Measurements from ENCODE around the gene VN1R4.
"Not testable (repeated sequence)": the region's sequence is repeated elsewhere in the genome, so short reads cannot be mapped to it uniquely, and the experiment has no call there.

The VN1R4 gene

GRCh38 chr19:53267623-53268022 lies at the start of gene VN1R4:
Gene VN1R4 (minus strand): TSS chr19:53267723. CDS start chr19:53267665, 58 bp downstream.
- not testable (repeated sequence) for H3K27ac ChIP-seq; H3K79me2 ChIP-seq (ENCODE audit: insufficient read depth, low read depth); H3K36me3 ChIP-seq (ENCODE audit: insufficient read depth); H4K20me1 ChIP-seq (ENCODE audit: insufficient read depth); H3K4me3 ChIP-seq (IDR thresholded peaks at IDR 0.05; ENCODE audit: insufficient read depth, low read depth, low read length); H2AFZ ChIP-seq (ENCODE audit: low read depth); H3K4me2 ChIP-seq; H3K9ac ChIP-seq; H3K4me1 ChIP-seq (ENCODE audit: low read depth, poor library complexity, severe bottlenecking); H3K27me3 ChIP-seq (ENCODE audit: insufficient read depth, low read depth)

GRCh38 chr19:53311897-53312296 lies 44.4 kb upstream of the VN1R4 start:
- H3K4me2 ChIP-seq, result no peak overlapping the region
- no peak overlapping the region for H3K4me3 ChIP-seq (IDR thresholded peaks at IDR 0.05; ENCODE audit: insufficient read depth, low read depth, low read length)

GRCh38 chr19:53311044-53311443 lies 43.5 kb upstream of the VN1R4 start:
- no peaks in the 10 kb centered on the region; the same call in 1 of the 2 replicates for H3K27me3 ChIP-seq (ENCODE audit: insufficient read depth, low read depth)
- H3K4me3 ChIP-seq (IDR thresholded peaks at IDR 0.05; ENCODE audit: insufficient read depth, low read depth, low read length), result no peak overlapping the region
- H3K9ac ChIP-seq, result no peak overlapping the region
- H3K79me2 ChIP-seq (ENCODE audit: insufficient read depth, low read depth), result no peaks in the 10 kb centered on the region
- TF ChIP-seq CTCF (conservative IDR thresholded peaks at IDR 0.05; ENCODE audit: low read depth, low read length), result no peak
- no peaks in the 10 kb centered on the region for H3K36me3 ChIP-seq (ENCODE audit: insufficient read depth)
- H3K27ac ChIP-seq, result no peak overlapping the region
- no peaks in the 10 kb centered on the region for H3K4me1 ChIP-seq (ENCODE audit: low read depth, poor library complexity, severe bottlenecking)
- no peak overlapping the region for H2AFZ ChIP-seq (ENCODE audit: low read depth)
- no peaks in the 10 kb centered on the region for H4K20me1 ChIP-seq (ENCODE audit: insufficient read depth)
- H3K4me2 ChIP-seq, result no peak overlapping the region

More at GRCh38 chr19:53311897-53312296, 44.4 kb upstream of the VN1R4 start:
- Histone ChIP-seq H3K27ac (no peak overlapping the region), H3K4me1 (ENCODE audit: low read depth, poor library complexity, severe bottlenecking) (no peaks in the 10 kb centered on the region), H3K36me3 (ENCODE audit: insufficient read depth) (no peaks in the 10 kb centered on the region), H3K9ac (no peak overlapping the region), H2AFZ (ENCODE audit: low read depth) (no peak overlapping the region), H4K20me1 (ENCODE audit: insufficient read depth) (no peaks in the 10 kb centered on the region), H3K27me3 (ENCODE audit: insufficient read depth, low read depth) (no peaks in the 10 kb centered on the region; the same call in 1 of the 2 replicates), H3K79me2 (ENCODE audit: insufficient read depth, low read depth) (no peaks in the 10 kb centered on the region)
- TF ChIP-seq CTCF (conservative IDR thresholded peaks at IDR 0.05; ENCODE audit: low read depth, low read length), result no peak

GRCh38 chr19:53308339-53308811 lies 40.9 kb upstream of the VN1R4 start:
- no peak for TF ChIP-seq CTCF (conservative IDR thresholded peaks at IDR 0.05; ENCODE audit: low read depth, low read length)
- no peaks in the 10 kb centered on the region for H3K4me1 ChIP-seq (ENCODE audit: low read depth, poor library complexity, severe bottlenecking)
- H3K27me3 ChIP-seq (ENCODE audit: insufficient read depth, low read depth), result no peaks in the 10 kb centered on the region; the same call in 1 of the 2 replicates
- no peak overlapping the region for H3K4me3 ChIP-seq (IDR thresholded peaks at IDR 0.05; ENCODE audit: insufficient read depth, low read depth, low read length)
- H3K9ac ChIP-seq, result no peak overlapping the region
- no peak overlapping the region for H3K27ac ChIP-seq
- no peak overlapping the region for H2AFZ ChIP-seq (ENCODE audit: low read depth)
- H3K79me2 ChIP-seq (ENCODE audit: insufficient read depth, low read depth), result no peaks in the 10 kb centered on the region
- H3K36me3 ChIP-seq (ENCODE audit: insufficient read depth), result no peaks in the 10 kb centered on the region
- H3K4me2 ChIP-seq, result no peak overlapping the region
- H4K20me1 ChIP-seq (ENCODE audit: insufficient read depth), result no peaks in the 10 kb centered on the region

GRCh38 chr19:53301341-53301740 lies 33.8 kb upstream of the VN1R4 start:
- not testable (repeated sequence) for H3K9ac ChIP-seq; H3K4me1 ChIP-seq (ENCODE audit: low read depth, poor library complexity, severe bottlenecking); H3K27ac ChIP-seq; H4K20me1 ChIP-seq (ENCODE audit: insufficient read depth); H3K36me3 ChIP-seq (ENCODE audit: insufficient read depth); H3K4me2 ChIP-seq; H2AFZ ChIP-seq (ENCODE audit: low read depth); H3K4me3 ChIP-seq (IDR thresholded peaks at IDR 0.05; ENCODE audit: insufficient read depth, low read depth, low read length); H3K27me3 ChIP-seq (ENCODE audit: insufficient read depth, low read depth); H3K79me2 ChIP-seq (ENCODE audit: insufficient read depth, low read depth)

Data from KMS-11 (cell line).